HG03469 (cell line): ENCODE measurements around the gene HECTD3.

Experiments used
- ATAC-seq: cut with Tn5 transposase; IDR thresholded peaks from one replicate; pipeline ENCODE4 v1.9.1; 2021; ENCODE audit warnings: mild to moderate bottlenecking, moderate library complexity, moderate number of reproducible peaks; ENCODE audit not compliant: unreplicated experiment

HECTD3 gene

DNA sequence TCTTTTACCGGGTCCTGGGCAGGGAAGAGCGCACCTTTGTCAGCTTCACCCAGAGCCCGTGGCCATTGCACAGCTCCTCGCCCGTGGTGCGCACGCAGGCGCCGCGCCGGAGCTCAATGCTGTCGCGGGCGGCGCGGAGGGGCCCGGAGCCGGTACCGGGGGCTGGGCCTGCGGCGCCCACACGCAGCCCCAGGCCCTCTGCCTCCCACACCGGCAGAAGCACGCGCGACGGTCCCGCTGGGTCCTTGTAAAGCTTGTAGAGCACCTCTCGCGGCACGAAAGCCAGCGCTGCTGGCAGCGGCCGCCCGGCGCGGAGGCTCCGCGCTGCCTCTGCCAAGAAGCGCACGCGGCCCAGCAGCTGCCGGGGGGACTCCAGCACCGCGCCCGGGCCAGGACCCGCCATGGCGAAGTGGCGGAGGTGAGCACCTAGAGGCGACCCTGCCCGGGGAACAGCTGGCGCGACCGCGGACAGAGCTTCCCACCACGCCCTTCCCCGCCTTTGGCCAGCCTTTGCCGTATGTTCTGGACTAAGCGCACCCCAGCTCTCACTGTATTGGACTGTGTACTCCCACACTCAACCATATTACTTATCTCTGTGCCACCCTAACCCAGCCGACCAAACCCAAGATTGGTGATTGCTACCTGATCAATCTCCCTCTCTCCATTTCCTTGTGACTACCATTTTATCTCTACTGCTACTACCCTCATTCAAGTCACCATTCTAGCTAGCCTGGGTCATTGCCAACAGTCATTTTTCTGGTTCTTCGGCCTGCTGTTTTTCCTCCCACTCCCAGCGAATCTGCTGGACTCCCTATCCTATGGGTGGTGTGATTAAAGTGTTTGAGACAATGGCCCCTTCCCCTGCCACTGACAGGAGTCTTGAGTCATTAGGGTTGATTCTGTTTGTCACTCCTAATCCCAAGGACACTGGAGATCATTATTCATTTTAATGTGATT is at the start of gene HECTD3:
HECTD3 (minus strand) TSS at position 470 of the 957 bp plus-strand sequence; CDS start at position 403, 67 bp downstream.
- ATAC-seq, result no peak

DNA sequence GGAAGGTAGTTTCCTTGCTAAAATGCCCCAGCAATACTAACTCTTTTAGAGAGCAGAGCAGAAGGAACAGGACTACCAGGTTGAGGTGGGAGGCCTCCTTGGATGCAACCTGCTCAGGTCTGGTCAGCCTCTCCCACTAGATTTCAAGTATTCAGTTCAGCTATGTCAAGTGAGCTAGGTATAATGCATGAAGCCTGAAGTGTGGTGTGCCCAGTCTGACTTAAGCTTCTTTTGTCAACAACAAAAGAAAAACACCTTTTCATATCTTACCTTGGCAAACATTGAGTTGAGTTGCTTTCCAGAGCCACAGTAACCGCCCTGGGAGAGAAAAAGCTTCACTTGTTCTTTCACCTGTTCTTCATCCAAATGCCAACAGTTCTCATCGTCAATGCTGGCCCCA is 48.7 kb upstream of the HECTD3 start:
- no peak for ATAC-seq

DNA sequence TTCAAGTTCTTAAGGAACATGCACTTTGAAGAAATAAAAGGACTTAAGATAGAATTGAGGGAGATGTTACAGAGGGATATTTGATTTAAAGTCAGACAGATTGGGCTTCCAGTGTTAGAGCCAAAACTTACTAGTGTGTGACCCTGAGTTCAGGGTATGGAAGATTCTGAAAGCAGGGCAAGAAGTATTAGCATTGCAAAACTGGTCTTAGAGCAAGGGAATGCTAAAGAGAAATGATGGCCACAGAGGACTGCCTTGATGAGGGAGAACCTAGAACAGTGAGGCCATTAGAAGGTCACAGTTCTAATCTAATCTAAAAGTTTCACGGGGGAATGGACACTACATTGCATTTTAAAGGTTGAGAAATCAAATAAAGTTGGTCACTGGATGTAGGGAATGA is 46.4 kb upstream of the HECTD3 start:
- no peak for ATAC-seq

DNA sequence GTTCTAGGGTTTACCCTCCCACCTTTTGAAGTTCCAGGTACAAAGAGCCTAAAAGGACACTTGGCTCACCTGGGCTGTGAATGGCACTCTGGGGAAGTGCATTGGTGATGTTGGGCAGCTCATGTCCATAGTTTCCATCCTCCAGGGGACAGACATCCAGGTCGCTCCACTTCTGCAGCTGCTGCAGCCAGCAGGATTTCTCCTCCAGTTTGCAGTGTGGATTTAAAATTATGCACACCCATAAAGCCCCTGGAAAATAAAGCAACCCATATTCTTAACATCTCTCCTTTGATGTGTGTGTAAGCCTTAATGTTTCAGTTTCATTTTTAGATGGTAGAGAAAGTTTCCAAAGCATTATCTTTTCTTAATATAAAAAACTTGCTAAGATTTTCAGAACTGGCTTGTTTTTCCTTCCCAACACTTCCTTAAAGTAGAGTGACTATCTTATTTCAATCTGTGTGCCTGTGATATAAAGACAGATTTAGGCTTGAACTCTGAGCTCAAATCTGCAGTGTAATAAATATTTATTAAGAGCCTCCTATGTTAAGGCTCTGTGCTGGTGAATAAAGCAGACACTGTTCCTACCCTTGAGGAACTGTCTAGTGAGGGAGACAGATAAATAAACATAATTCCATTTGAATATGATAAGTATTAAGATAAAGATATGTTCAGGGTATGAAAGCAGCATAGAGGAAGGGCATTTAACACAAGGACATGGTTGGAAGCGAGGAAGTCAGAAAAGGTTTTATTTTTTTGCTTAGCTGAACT is 40.1 kb upstream of the HECTD3 start:
- ATAC-seq, result no peak

DNA sequence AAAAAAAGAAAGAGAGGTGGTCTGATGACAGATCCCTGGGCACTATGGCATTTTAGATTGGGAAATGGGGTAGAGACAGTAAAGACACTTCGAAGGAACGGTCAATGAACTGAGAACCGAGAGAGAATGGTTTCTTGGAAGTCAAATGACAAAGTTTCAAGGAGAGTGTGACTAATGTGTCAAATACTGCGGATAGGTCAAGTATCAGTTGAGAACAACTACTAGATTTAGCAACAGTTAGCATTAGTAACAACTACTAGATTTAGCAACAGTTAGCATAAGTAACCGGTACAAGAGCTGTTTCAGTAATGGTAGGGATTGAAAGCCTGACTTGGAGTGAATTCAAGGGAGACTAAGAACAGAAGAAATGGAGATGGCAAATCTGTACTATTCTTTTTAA is 35.9 kb upstream of the HECTD3 start:
- ATAC-seq, result no peak

GRCh38 chr1:45044916-45045315 is 33.8 kb upstream of the HECTD3 start:
- no peak for ATAC-seq

DNA sequence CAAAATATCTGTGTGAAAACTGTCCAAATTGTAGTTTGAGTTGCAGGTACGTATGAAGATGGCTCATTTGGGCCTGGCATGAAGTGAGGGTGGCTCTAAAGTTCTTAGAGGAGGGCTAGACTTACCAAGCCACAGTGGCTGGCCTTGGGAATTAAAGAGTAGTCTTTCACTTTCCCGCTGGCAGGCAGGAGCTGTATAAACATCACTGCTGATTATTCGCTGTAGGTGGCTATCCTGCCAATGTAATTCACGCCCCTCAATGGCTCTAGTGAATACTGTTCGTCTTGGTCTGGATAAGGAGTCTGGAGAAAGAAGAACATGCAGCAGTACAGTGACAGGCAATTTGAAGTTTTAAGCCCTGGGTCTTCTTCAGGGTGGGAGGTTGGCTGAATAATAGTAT is 32.0 kb upstream of the HECTD3 start:
- no peak for ATAC-seq

GRCh38 chr1:45040297-45040696 is 29.2 kb upstream of the HECTD3 start:
- no peak for ATAC-seq

DNA sequence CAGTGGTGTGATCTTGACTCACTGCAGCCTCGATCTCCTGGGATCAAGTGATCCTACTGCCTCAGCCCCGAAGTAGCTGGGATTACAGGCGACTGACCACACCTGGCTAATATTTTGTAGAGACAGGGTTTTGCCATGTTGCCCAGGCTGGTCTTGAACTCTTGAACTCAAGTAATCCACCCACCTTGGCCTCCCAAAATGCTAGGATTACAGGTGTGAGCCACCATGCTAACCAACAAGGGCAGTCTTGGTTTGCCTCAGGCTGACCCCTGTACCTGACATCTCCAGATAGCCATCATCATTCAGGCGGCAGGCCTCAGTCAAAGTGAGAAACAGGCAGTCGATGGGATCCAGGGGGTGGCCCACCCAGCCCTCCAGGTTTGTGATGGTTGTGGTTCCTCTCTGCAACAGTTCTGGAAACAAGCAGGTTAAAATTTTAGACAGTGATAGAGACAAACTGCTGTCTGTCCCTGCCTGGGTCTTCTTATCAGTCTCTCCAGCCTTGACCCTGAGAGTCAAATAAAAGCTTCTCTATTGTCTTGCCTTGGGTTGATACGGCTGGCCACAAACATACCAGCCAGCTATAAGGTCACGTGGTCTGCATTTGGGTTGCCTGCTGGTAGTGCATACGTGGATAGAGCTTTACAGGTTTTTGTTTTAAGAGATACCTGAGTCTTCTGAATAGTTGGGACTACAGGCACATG is 27.7 kb upstream of the HECTD3 start:
- no peak for ATAC-seq

DNA sequence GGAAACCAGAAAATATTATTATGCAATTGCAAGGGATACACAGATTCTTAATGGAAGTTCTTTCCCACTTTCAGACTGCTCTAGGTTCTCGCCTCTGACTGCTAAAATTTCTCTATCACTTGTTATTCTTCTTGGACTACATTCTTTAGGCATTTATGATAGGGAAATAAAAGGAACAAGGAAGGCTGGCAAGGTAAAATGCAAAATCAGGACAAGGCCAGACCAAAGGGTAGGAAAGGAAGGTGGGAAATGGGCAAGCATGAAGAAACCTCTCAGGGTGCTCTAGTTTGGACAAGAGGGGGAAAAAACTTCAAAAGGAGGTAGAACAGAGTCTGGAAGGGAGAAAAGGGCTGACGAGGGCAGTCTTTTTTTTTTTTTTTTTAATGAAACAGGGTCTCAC is 27.1 kb upstream of the HECTD3 start:
- no peak for ATAC-seq

GRCh38 chr1:45037456-45037855 is 26.3 kb upstream of the HECTD3 start:
- ATAC-seq, result no peak

DNA sequence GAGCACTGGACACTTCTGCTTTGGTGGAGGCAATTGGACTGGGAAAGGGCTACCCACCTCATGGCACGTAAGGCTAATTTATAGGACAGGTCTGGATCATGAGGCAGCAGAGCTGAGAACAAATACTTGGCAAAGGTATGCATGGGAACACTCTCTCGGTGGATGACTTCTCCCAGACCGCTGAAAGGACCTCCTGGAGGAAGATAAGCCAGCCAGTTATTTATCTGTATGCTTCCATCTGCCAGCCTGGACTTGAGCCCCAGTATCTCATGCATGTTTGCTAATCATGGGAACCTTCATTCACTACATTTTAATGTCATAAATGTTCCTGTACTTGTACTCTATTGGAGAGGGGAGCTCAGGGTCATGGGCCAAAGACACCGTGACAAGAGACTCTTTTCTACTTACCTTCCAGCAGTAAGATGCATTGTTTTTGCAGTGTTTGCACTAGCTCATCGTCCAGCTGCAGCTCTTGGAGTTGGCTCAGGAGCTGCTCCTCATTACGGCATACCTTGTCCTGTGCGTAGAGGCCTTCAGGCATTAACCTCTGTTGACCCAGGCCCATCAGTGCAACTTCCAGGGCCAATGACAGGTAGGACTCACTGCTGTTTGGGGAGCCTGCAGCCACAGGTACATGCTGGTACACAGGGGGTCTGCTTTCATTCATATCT is 24.6 kb upstream of the HECTD3 start:
- ATAC-seq, result no peak

- ATAC-seq, result no peak
Measured at GRCh38 chr1:45033356-45033755, 22.2 kb upstream of the HECTD3 start.

- ATAC-seq, result no peak
Measured at GRCh38 chr1:45032837-45033236, 21.7 kb upstream of the HECTD3 start.

- ATAC-seq, result no peak
Measured at GRCh38 chr1:45026446-45026845, 15.3 kb upstream of the HECTD3 start.

GRCh38 chr1:45023663-45024062 is 12.5 kb upstream of the HECTD3 start:
- ATAC-seq, result no peak

DNA sequence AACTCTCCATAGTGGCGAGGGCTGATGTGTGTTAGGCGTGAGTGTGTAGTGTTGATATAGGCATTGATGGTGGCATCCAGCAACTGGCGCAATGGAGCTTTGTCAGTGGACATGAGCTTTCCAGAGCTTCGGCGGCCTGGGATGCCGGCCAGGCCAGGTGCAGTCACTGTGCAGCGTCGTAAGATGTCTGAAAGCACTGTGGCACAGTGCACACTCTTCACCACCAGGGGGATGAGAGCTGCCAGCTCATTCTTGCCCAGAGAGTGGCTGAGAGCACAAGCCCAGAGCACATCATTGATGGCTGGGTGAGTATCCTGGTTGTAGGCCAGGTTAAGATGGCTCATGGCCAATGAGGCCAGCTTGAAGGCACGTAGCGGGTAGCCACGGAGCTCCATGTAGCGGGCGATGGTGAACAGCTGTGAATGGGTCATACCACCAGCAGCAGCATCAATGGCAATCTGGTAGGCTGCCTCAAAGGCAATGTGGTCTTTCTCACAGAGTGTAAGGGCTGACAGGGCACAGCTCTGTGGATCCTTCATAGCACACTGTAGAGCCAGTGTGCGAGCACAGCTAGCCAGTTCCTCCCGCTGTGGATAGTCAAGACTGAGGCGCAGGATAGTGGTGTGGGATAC is 7.6 kb upstream of the HECTD3 start:
- no peak for ATAC-seq

- no peak for ATAC-seq
Measured at GRCh38 chr1:45016767-45017166, 5.6 kb upstream of the HECTD3 start.

DNA sequence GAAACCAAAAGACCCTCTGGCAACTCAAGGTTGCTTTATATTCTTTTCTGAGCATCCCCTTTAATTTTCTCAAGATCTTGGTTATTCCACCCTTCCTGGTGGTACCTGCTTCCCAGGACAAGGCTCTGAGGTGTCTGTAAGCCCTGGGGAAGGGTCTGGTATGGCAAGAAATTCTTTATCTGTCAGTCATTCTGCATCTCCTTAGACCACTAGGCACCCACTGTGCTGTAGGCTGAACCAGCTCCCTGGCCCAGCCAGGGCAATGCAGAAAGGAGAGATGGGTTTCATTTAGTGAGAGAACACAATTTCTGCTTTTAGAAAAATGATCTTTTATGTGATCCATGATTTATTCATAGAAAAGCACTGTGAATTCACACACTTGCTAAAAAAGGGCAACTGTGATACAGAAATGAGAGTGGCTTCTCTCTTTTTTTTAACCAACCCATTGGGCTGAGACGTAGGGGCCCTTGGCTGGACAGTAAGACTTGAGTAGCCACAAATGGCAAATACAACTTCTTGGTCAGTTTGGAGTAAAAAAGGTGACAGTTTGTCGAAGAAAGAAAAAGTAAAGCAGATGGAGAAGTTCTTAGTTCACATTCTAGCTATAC is 5.1 kb upstream of the HECTD3 start:
- ATAC-seq, result no peak

GRCh38 chr1:45015683-45016082 is 4.6 kb upstream of the HECTD3 start:
- ATAC-seq, result no peak
